A673 (cell line): ENCODE data around the gene KCNQ1. TPM values are rescaled to one million over a fixed set of nuclear protein-coding genes. Genes with fewer than 3 reads are reported as not detected.

Experiments used
- BruUV-seq: library from RNA; stranded (reverse); fragments of 400-500 nt; replicated peaks from 2 replicates; lab custom pipeline; 2021; lab: Mats Ljungman, UMichigan
- CTCF ChIA-PET: fragments of 300-600 bp; sonication (Branson Sonifier 250); formaldehyde crosslinking; loops from one replicate; lab custom pipeline; 2022; ENCODE audit warnings: antibody characterized with exemption; lab: Charles Lee
- POLR2A ChIA-PET: fragments of 300-600 bp; sonication (Branson Sonifier 250); formaldehyde crosslinking; loops from one replicate; lab custom pipeline; 2022; ENCODE audit warnings: antibody characterized with exemption; ENCODE audit not compliant: low non-redundant PET; lab: Charles Lee
- DNase-seq: peaks from one replicate; pipeline ENCODE4 v3.0.0-alpha.2; 2015; ENCODE audit warnings: low spot score
- H3K27ac ChIP-seq: fragments of 200-600 bp; sonication (generic); 2 replicates; pipeline ENCODE4 v1.5.1; 2016; ENCODE audit warnings: mixed run types, low read depth, mild to moderate bottlenecking, mixed read lengths, antibody characterized with exemption, low read length; ENCODE audit not compliant: poor library complexity, severe bottlenecking
- H3K27me3 ChIP-seq: fragments of 200-600 bp; sonication (generic); replicated peaks from 2 replicates; pipeline ENCODE4 v1.6.1; 2017; ENCODE audit warnings: mixed run types, low read depth, mild to moderate bottlenecking, mixed read lengths, antibody characterized with exemption, low read length; ENCODE audit not compliant: insufficient read depth, poor library complexity
- H3K36me3 ChIP-seq: fragments of 200-600 bp; sonication (generic); 2 replicates; pipeline ENCODE4 v1.6.1; 2016; ENCODE audit warnings: mixed run types, mild to moderate bottlenecking, mixed read lengths, antibody characterized with exemption, low read length; ENCODE audit not compliant: insufficient read depth, poor library complexity, severe bottlenecking
- H3K4me1 ChIP-seq: fragments of 200-600 bp; sonication (generic); 2 replicates; pipeline ENCODE4 v1.6.1; 2017; ENCODE audit warnings: mixed run types, mild to moderate bottlenecking, mixed read lengths, antibody characterized with exemption, low read length; ENCODE audit not compliant: insufficient read depth, poor library complexity, severe bottlenecking
- H3K4me3 ChIP-seq: fragments of 200-600 bp; sonication (generic); 2 replicates; pipeline ENCODE4 v1.5.1; 2016; ENCODE audit warnings: low read depth, mixed run types, mild to moderate bottlenecking, mixed read lengths, low read length; ENCODE audit not compliant: poor library complexity, severe bottlenecking
- H3K9me3 ChIP-seq: fragments of 200-600 bp; sonication (generic); 2 replicates; pipeline ENCODE4 v1.6.1; 2016; ENCODE audit warnings: mixed run types, low read depth, mild to moderate bottlenecking, mixed read lengths, antibody characterized with exemption, low read length; ENCODE audit not compliant: poor library complexity, severe bottlenecking
- CTCF ChIP-seq: fragments of 300-800, 200-600 bp; sonication (generic); conservative IDR thresholded peaks from 2 replicates; pipeline ENCODE4 v1.5.1; 2017; ENCODE audit warnings: low read depth, mild to moderate bottlenecking, antibody characterized with exemption, low read length, moderate library complexity, mixed read lengths
- EZH2 ChIP-seq: fragments of 200-600 bp; sonication (generic); IDR thresholded peaks from 2 replicates; pipeline ENCODE4 v1.6.1; 2017; ENCODE audit warnings: borderline replicate concordance, low read depth, mild to moderate bottlenecking, mixed read lengths, antibody characterized with exemption, low read length; ENCODE audit not compliant: poor library complexity, severe bottlenecking
- intact Hi-C: fragments of 100-400 bp; cut with micrococcal nuclease; formaldehyde crosslinking; loops from one replicate; pipeline ENCODE4 v1.10.0; 2022; ENCODE audit not compliant: unreplicated experiment
- total RNA-seq: library from RNA; stranded (reverse); gene quantifications from 2 replicates; pipeline ENCODE4 v1.2.3, GENCODE V29; 2021

KCNQ1 gene
- total RNA-seq, 1 experiment from 2014 or later, result not detected

- CTCF ChIA-PET, result no interaction called here
- no peaks in the 10 kb centered on the region for H3K27me3 ChIP-seq
- intact Hi-C loops, result no loop called here
Measured at GRCh38 chr11:2581931-2582350, 137.1 kb downstream of the KCNQ1 start.

GRCh38 chr11:2582351-2582945, 137.6 kb downstream of the KCNQ1 start:
- POLR2A ChIA-PET, result no interaction called here

More at GRCh38 chr11:2581931-2582350, 137.1 kb downstream of the KCNQ1 start:
- DNase-seq, result no peak
- no TSS peak for BruUV-seq
- H3K36me3 ChIP-seq, result no peaks in the 10 kb centered on the region
- TF ChIP-seq EZH2 (no peak), CTCF (no peak)
- no peak overlapping the region for H3K27ac ChIP-seq
- no peaks in the 10 kb centered on the region for H3K9me3 ChIP-seq
- no peak overlapping the region for H3K4me3 ChIP-seq
- no peaks in the 10 kb centered on the region for H3K4me1 ChIP-seq
- POLR2A ChIA-PET, result no interaction called here

DNA sequence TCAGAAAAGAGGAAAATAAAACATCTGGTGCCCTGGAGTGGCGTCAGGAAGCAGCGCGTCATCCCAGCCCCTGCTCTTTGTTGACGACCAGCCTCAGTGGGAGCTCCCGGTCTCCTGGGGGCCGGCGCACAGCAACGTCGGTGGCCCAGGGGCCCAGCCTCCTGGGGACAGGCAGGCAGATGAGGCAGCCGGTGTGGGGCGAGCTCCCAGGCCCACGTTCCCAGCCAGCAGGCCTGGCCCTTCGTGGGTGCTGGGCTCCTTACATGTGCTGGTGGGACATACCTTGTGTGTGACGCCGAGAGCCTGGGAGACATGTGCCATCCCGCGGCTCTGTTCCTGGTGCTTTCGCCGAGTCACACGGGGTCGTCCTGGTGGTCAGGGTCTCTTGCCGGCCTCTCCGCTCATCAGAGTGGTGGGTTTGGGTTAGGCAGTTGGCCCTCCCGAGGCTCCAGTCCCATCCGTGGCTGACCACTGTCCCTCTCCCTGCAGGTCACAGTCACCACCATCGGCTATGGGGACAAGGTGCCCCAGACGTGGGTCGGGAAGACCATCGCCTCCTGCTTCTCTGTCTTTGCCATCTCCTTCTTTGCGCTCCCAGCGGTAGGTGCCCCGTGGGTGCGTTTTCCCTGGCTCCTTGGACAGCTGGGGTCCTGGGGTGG, 138.3 kb downstream of the KCNQ1 start:
- ChIA-PET POLR2A (no interaction called here), CTCF (interaction anchor here (0.6 kb wide), 1 partner anchor 305 kb away, joined by 5 read pairs; no protein-coding TSS in a partner anchor)
- Histone ChIP-seq H3K27me3 (no peaks in the 10 kb centered on the region), H3K36me3 (no peaks in the 10 kb centered on the region), H3K27ac (no peak overlapping the region), H3K4me3 (no peak overlapping the region), H3K9me3 (no peaks in the 10 kb centered on the region), H3K4me1 (no peaks in the 10 kb centered on the region)
- TF ChIP-seq EZH2 (no peak), CTCF (no peak)
- DNase-seq, result peak; percentile 31
- BruUV-seq, result no TSS peak
- intact Hi-C loops, result no loop called here

More at GRCh38 chr11:2582351-2582945, 137.6 kb downstream of the KCNQ1 start:
- DNase-seq, result no peak
- no peaks in the 10 kb centered on the region for H3K27me3 ChIP-seq
- no TSS peak for BruUV-seq
- H3K27ac ChIP-seq, result no peak overlapping the region
- no peaks in the 10 kb centered on the region for H3K9me3 ChIP-seq
- CTCF ChIA-PET, result interaction anchor here (0.6 kb wide), 1 partner anchor 305 kb away, joined by 5 read pairs; no protein-coding TSS in a partner anchor
- no peak overlapping the region for H3K4me3 ChIP-seq
- no peaks in the 10 kb centered on the region for H3K4me1 ChIP-seq
- TF ChIP-seq EZH2, result no peak
- TF ChIP-seq CTCF, result no peak
- intact Hi-C loops, result no loop called here
- H3K36me3 ChIP-seq, result no peaks in the 10 kb centered on the region
